SJCRH30 (cell line): ENCODE data around the gene PRR16. TPM values are rescaled to one million over a fixed set of nuclear protein-coding genes. Genes with fewer than 3 reads are reported as not detected.

Experiments used
- DNase-seq, 2 experiments: peaks; one replicate each; pipeline ENCODE4 v3.0.0-alpha.2; 2015 to 2020
- H3K27ac ChIP-seq: fragments of 250-450 bp; sonication (Bioruptor Pico); 2 replicates; pipeline ENCODE4 v1.5.1; 2020; ENCODE audit warnings: mild to moderate bottlenecking, moderate library complexity
- H3K27me3 ChIP-seq: fragments of 250-450 bp; sonication (Bioruptor Pico); 2 replicates; pipeline ENCODE4 v1.5.1; 2020; ENCODE audit warnings: mild to moderate bottlenecking, moderate library complexity
- H3K36me3 ChIP-seq: fragments of 250-450 bp; sonication (Bioruptor Pico); 2 replicates; pipeline ENCODE4 v1.5.1; 2020; ENCODE audit warnings: mild to moderate bottlenecking, moderate library complexity
- H3K4me1 ChIP-seq: fragments of 250-450 bp; sonication (Bioruptor Pico); 2 replicates; pipeline ENCODE4 v1.5.1; 2020; ENCODE audit warnings: mild to moderate bottlenecking, moderate library complexity
- H3K4me3 ChIP-seq: fragments of 250-450 bp; sonication (Bioruptor Pico); 2 replicates; pipeline ENCODE4 v1.5.1; 2020; ENCODE audit warnings: mild to moderate bottlenecking, moderate library complexity
- H3K9me3 ChIP-seq: fragments of 250-450 bp; sonication (Bioruptor Pico); replicated peaks from 2 replicates; pipeline ENCODE4 v1.5.1; 2020; ENCODE audit warnings: mild to moderate bottlenecking, moderate library complexity
- total RNA-seq: library from RNA; depleted of rRNA; stranded (reverse); fragments of >200 nt; shearing (Covaris generic); gene quantifications from 2 replicates; pipeline ENCODE4 v1.2.3, GENCODE V29; 2014

Gene PRR16
- total RNA-seq, 1 experiment from 2014 or later: 0.20 TPM

DNA sequence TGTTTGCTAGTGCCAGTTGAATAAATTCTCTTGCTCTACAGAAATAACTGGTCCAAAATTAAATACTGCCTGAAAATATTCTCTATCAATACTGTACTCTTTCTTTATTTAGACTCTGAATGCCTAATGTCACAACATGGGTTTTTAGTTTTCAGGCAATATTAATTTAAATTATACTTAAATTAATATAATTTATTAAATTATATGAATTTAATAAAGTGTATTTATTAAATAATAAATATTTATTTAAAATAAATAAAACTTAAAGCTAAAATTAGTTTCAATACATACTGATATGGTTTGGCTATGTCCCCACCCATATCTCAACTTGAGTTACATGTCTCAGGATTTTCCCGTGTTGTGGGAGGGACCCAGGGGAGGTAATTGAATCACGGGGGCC is 146.0 kb downstream of the PRR16 start:
- DNase-seq: no peak
- Histone ChIP-seq H3K27ac (no peak overlapping the region), H3K4me3 (no peak overlapping the region), H3K4me1 (peaks cover 7% of the 10 kb centered on the region), H3K36me3 (no peaks in the 10 kb centered on the region), H3K9me3 (no peaks in the 10 kb centered on the region), H3K27me3 (no peaks in the 10 kb centered on the region)

DNA sequence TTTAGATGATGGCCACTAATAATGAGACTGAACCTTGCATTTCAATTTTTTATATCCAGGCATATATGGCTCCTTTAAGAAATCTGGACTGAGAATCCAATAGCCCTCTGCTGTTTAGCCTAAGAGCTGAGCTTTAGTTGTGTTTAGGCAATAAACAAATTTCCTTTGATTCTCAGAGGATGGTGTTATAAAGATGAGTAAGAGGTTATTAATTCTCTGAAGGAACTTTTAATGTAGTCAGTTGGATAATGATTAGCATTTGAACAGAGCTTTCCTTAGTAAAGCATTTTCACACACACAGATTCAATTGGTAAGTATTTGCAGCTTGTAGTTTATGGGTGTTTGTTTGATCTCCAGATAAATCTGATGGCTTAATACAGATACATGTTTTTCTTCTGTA is 149.6 kb downstream of the PRR16 start:
- DNase-seq: no peak
- no peaks in the 10 kb centered on the region for H3K36me3 ChIP-seq
- H3K4me1 ChIP-seq: no peaks in the 10 kb centered on the region

DNA sequence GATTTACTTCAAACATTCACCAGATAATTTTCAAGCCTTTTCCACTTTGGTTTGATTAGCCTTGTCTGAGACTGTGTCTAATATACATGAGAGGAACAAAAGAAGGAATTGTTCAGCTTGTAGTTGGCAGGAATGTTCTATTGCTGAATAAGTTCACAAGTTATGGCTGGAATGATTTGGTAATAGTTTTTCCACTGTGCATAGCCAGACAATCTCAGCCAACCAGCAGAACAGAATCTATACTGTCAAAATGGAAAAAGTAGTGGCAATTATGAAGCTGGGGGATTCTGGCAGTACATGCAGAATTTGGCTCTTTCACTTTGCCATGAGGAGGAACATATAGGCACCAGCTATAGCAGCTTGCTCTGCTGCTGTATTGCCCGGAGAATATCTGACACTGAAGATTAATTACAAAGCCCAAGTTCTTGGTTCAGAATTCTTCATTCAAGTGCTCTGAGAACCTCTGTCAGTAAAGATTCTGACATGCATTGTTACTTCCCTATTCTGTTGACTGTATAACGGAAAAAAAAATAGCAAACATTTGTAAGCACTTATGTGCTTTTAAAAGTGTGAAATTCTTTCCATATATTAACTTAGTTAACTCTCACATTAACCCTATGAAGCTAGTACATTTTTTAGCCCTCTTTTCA is 150.6 kb downstream of the PRR16 start:
- Histone ChIP-seq H3K27me3 (no peaks in the 10 kb centered on the region), H3K4me1 (no peaks in the 10 kb centered on the region), H3K4me3 (no peak overlapping the region), H3K27ac (no peak overlapping the region), H3K9me3 (no peaks in the 10 kb centered on the region), H3K36me3 (no peaks in the 10 kb centered on the region)
- no peak for DNase-seq

More for the DNA sequence above, 149.6 kb downstream of the PRR16 start:
- Histone ChIP-seq H3K27ac (no peak overlapping the region), H3K27me3 (no peaks in the 10 kb centered on the region), H3K9me3 (no peaks in the 10 kb centered on the region), H3K4me3 (no peak overlapping the region)

DNA sequence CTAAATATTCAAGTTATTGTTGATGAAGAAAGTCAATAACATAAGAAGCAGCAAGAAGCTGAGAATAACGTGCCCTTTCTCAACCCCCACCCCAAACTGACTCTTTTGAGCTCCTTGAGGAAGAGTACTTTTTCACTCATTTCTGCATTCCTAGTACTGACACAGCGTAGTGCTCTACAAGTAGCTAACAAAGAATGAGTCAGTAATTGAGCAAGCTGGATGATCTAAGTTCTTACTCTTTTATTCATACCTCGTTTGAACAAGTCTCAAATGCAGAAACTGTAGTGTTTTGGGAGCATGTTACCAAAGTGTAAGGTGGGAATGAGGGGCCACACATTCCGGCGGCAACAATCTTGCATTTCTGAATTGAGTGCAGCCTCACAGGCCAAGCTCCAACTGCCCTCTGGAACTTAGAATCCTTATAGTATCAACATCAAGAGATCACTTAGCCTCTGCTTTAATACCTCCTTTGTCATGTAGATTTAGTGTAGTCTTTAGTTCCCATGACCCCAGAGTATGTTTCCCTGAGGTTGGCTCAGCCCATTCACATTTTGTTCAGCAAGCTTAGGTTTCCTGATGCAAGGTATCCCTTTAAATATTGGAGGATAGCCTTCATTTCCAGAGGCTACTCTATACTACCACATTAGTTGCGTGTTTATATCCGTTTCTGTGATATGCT is 152.0 kb downstream of the PRR16 start:
- Histone ChIP-seq H3K9me3 (no peaks in the 10 kb centered on the region), H3K27me3 (no peaks in the 10 kb centered on the region), H3K4me3 (no peak overlapping the region), H3K36me3 (no peaks in the 10 kb centered on the region), H3K27ac (no peak overlapping the region), H3K4me1 (no peaks in the 10 kb centered on the region)
- DNase-seq: no peak

DNA sequence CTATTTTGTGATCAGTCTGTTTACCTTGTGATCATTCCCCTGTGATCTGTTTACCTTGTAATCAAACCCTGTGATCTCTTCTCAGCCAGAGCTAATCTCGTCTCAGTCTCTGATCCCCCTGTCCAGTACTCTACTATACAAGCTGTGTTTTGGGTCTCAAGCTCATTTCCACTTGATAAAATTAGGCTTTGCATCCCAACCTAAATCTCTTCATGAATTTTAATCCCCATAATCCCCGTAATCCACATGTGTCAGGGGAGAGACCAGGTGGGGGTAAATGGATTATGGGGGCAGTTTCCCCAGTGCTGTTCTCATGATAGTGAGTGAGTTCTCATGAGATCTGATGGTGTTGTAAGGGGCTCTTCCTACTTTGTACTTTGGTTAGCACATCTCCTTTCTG is 157.2 kb downstream of the PRR16 start:
- H3K27me3 ChIP-seq: no peaks in the 10 kb centered on the region
- no peaks in the 10 kb centered on the region for H3K9me3 ChIP-seq
- no peak for DNase-seq
- H3K36me3 ChIP-seq: no peaks in the 10 kb centered on the region
- no peak overlapping the region for H3K27ac ChIP-seq
- no peaks in the 10 kb centered on the region for H3K4me1 ChIP-seq
- no peak overlapping the region for H3K4me3 ChIP-seq

DNA sequence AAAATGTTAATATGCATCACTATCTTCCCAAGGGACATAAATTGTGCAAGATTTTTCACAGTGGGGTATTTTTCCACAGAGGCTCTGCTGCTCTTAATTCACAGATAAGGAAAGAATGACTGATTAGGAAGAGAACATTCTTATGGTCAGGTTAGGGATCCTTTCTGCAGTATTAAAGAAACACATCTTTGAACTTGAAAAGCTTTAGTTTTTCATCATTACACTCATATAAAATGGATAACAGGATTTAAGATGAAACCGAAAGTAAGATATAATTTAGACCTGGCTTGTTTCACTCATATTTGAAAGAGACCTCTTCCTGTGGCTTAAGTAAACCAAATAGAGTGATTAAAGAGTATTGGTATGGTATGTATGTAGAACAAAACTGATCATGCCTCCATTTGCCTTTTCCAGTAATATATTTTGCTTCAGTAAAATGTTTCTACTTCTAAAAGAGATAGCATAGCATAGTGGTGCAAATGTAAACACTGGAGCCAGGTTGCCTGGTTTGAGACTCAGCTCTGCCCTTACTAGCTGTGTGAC is 160.0 kb downstream of the PRR16 start:
- Histone ChIP-seq H3K4me3 (no peak overlapping the region), H3K27ac (no peak overlapping the region), H3K4me1 (no peaks in the 10 kb centered on the region), H3K36me3 (no peaks in the 10 kb centered on the region), H3K27me3 (no peaks in the 10 kb centered on the region), H3K9me3 (no peaks in the 10 kb centered on the region)
- no peak for DNase-seq

DNA sequence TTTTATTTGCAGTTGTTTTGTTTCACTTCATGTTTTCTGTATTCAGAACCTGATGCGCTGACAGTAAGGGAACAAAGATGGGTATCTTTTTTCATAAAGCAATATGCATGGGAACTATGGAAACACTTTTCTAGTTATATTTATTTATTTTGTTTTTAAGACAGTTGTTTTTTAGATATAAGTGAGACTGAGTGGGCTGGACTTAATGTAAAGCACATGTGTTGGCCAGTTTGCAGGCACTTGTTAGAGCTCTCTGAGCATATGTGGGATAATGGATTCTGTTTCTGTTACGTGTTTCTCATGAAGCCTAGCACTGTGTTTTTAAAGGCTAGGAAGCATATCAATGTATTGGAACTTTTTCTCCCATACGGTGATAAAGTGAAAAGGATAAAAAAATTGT is 164.1 kb downstream of the PRR16 start:
- Histone ChIP-seq H3K36me3 (no peaks in the 10 kb centered on the region), H3K27me3 (no peaks in the 10 kb centered on the region), H3K27ac (no peak overlapping the region), H3K4me3 (no peak overlapping the region), H3K4me1 (no peaks in the 10 kb centered on the region), H3K9me3 (no peaks in the 10 kb centered on the region)
- no peak for DNase-seq

DNA sequence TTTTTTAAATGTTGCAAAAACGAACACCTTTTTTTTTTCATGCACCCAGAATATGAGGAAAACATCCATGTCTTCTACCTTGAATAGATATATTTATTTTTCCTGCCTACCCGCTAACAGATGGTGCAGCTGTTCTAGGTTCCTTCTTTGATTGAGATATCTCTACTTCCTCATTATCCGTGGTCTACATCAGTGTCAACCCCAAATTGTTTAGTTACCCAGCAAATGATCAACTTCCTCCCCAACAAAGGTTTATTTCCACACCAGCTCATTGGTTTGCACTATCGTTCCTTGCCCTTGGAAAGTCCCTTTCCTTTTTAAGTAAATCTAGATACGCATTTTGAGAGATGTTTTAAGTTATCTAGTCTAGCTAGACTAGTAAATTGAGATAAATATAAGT is 166.4 kb downstream of the PRR16 start:
- Histone ChIP-seq H3K9me3 (no peaks in the 10 kb centered on the region), H3K4me1 (no peaks in the 10 kb centered on the region), H3K27ac (no peak overlapping the region), H3K4me3 (no peak overlapping the region), H3K36me3 (no peaks in the 10 kb centered on the region), H3K27me3 (no peaks in the 10 kb centered on the region)
- DNase-seq: no peak

DNA sequence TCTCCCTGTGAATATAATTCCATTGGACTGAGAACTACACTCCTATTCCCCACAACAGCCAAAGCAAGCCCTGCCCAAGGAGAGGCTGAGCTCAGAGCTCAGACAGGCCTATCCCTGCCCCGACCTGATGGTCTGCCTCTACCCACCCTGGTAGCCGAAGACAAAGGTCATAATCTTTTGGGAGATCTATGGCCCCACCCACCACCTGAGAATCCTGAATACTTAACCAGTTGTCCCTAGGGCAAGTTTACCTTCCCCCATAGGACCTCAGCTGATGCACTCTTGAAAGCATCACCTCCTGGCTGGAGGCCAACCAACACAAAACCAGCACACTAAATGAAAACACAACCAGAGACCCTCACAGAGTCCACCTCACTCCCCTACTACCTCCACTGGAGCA is 167.5 kb downstream of the PRR16 start:
- DNase-seq: no peak
- no peak overlapping the region for H3K4me3 ChIP-seq

DNA sequence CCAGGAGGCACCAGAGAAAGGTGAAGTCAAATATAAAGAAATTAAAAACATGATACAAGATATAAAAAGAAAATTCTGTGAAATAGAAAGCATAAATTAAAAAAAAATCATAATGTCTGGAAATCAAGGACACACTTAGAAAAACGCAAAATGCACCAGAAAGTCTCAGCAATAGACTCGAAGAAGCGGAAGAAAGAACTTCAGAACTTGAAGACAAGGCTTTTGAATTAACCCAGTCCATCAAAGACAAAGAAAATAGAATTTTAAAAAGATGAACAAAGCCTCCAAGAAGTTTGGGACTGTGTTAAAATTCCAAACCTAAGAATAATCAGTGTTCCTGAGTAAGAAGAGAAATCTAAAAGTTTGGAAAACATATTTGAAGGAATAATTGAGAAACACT is 168.3 kb downstream of the PRR16 start:
- Histone ChIP-seq H3K9me3 (no peaks in the 10 kb centered on the region), H3K27ac (no peak overlapping the region), H3K4me1 (no peaks in the 10 kb centered on the region), H3K4me3 (no peak overlapping the region), H3K36me3 (no peaks in the 10 kb centered on the region), H3K27me3 (no peaks in the 10 kb centered on the region)
- no peak for DNase-seq

More for the DNA sequence above, 167.5 kb downstream of the PRR16 start:
- Histone ChIP-seq H3K27me3 (no peaks in the 10 kb centered on the region), H3K36me3 (no peaks in the 10 kb centered on the region), H3K27ac (no peak overlapping the region), H3K4me1 (no peaks in the 10 kb centered on the region), H3K9me3 (no peaks in the 10 kb centered on the region)

DNA sequence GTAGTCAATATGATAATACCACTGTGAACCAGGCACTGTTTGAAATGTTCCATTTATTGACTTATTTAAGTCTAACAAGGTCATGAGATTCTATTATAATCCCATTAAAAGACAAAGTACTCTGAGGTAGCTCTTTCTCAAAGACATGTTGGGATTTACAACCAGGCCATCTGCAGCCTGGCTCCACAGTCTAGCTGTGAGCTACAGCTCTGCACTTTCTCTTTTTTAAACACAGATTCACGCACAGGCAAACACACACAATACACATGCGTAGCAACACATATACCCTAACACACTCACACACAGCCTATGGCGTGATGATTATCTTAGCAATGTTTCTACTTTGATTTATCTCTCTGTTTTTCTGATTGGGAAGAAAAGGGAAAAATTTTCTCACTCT is 174.3 kb downstream of the PRR16 start:
- no peaks in the 10 kb centered on the region for H3K4me1 ChIP-seq
- H3K27ac ChIP-seq: no peak overlapping the region
- H3K36me3 ChIP-seq: no peaks in the 10 kb centered on the region
- DNase-seq: no peak
- no peaks in the 10 kb centered on the region for H3K27me3 ChIP-seq
- H3K9me3 ChIP-seq: no peaks in the 10 kb centered on the region
- H3K4me3 ChIP-seq: no peak overlapping the region

DNA sequence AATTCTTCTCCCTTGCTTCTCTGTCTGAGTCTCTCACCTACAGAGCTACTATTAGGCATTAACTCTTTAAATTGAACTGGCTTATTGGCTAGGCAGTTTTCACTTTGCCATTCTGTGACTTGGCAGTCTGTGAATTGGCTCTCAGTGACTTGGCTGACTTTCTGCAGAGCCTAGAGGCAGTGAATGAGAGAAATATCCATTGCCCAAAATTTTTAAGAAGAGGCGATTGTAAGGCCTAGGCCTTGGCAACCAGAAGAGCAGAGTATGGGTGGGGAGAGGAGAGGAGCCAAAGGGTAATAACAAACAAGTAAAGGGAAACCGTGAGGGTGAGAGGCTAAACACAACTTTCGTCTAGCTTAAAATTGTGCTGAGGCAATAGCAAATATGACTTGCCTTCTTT is 176.7 kb downstream of the PRR16 start:
- H3K9me3 ChIP-seq: no peaks in the 10 kb centered on the region
- no peaks in the 10 kb centered on the region for H3K27me3 ChIP-seq
- DNase-seq: no peak
- H3K4me1 ChIP-seq: no peaks in the 10 kb centered on the region
- H3K4me3 ChIP-seq: no peak overlapping the region
- no peaks in the 10 kb centered on the region for H3K36me3 ChIP-seq
- H3K27ac ChIP-seq: no peak overlapping the region

DNA sequence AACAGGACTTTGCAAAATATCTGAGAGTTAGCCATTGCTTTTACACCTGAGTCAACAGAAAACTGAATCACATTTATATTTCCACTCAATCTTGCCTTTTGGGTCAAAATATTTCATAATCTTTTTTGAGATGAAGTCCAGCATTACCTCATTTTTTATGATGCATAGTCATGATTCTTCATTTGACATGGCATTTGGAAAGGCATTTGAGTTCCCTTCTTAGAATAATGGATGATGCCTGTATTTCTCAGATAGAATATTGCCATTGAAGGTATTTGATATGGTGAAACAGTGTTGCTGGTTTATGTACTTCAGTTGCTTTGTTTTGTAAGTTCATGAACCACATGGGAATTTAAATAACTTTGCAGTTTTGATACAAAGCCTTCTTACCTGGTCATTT is 180.4 kb downstream of the PRR16 start:
- H3K4me3 ChIP-seq: no peak overlapping the region
- H3K36me3 ChIP-seq: no peaks in the 10 kb centered on the region
- no peak for DNase-seq
- H3K4me1 ChIP-seq: no peaks in the 10 kb centered on the region
- no peaks in the 10 kb centered on the region for H3K9me3 ChIP-seq
- no peaks in the 10 kb centered on the region for H3K27me3 ChIP-seq
- H3K27ac ChIP-seq: no peak overlapping the region

DNA sequence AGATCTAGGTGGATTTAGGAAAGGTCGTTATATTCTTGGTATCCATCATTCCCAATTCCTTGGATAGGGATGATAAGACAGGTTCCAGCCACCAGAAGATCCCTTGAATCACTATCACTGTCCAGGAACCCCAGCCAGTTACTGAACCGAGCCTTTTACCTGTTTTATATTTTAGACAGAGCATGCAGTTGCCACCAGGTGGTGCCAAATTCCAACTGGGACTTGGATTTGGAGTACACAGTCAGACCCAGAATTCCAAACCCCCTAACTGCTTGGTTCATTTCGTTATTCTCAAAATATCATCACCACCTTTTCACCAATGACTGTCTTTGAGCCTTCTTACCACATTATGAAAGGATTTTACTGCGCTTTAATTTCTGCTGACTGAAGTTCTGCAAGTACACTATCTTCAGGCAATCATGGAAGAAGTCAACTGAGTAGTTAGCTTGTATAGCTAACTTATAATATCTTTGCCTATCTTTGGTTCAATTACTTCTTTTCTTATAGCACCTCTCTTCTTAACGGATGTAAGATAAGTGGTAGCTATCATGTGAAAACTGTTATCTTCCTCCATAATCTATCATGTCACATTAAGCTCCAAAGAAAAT is 191.8 kb downstream of the PRR16 start:
- Histone ChIP-seq H3K27ac (no peak overlapping the region), H3K4me1 (no peaks in the 10 kb centered on the region), H3K9me3 (no peaks in the 10 kb centered on the region), H3K36me3 (no peaks in the 10 kb centered on the region), H3K27me3 (no peaks in the 10 kb centered on the region), H3K4me3 (no peak overlapping the region)
- DNase-seq: peak; percentile 18 to 50

DNA sequence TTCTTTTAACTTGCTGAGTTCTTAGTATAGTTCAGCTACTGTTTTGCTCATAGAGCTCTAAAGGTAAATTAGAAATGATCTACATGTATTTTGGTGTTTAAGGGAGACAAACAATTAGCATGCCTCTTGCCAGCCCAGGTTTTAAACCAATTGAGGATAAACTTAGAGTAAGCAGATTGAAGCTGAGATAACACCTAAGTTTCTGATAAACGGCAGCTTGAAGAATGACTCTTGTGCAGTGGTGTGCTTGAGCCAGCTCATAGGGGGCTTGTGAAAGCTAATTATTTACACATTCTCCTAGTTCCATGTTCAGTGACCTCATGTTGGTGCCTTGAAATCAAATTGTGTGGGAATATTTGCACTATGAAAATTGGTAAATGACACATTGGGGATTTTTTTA is 193.0 kb downstream of the PRR16 start:
- no peaks in the 10 kb centered on the region for H3K4me1 ChIP-seq
- H3K9me3 ChIP-seq: no peaks in the 10 kb centered on the region
- H3K27me3 ChIP-seq: no peaks in the 10 kb centered on the region
- no peak overlapping the region for H3K27ac ChIP-seq
- no peak overlapping the region for H3K4me3 ChIP-seq
- no peak for DNase-seq
- H3K36me3 ChIP-seq: no peaks in the 10 kb centered on the region
